ENCODE measurements around the gene IFIT5.
"Not testable (repeated sequence)": the region's sequence is repeated elsewhere in the genome, so short reads cannot be mapped to it uniquely, and the experiment has no call there.

Gene IFIT5

GRCh38 chr10:89382757-89383156, 31.6 kb upstream of the IFIT5 start:
- no peak for TF ChIP-seq CTCF (IDR thresholded peaks at IDR 0.05; ENCODE audit: insufficient read depth, low read length, missing control alignments)
- no peak overlapping the region for H3K4me3 ChIP-seq (ENCODE audit: low read depth, low read length)
- CTCF ChIA-PET: interaction anchor here (1.5 to 2.5 kb wide), 2 partner anchors 14 to 162 kb away, joined by 4 to 16 read pairs; no protein-coding TSS in a partner anchor
- no peak for DNase-seq (ENCODE audit: low read depth, low spot score)
- POLR2A ChIA-PET: no interaction called here

DNA sequence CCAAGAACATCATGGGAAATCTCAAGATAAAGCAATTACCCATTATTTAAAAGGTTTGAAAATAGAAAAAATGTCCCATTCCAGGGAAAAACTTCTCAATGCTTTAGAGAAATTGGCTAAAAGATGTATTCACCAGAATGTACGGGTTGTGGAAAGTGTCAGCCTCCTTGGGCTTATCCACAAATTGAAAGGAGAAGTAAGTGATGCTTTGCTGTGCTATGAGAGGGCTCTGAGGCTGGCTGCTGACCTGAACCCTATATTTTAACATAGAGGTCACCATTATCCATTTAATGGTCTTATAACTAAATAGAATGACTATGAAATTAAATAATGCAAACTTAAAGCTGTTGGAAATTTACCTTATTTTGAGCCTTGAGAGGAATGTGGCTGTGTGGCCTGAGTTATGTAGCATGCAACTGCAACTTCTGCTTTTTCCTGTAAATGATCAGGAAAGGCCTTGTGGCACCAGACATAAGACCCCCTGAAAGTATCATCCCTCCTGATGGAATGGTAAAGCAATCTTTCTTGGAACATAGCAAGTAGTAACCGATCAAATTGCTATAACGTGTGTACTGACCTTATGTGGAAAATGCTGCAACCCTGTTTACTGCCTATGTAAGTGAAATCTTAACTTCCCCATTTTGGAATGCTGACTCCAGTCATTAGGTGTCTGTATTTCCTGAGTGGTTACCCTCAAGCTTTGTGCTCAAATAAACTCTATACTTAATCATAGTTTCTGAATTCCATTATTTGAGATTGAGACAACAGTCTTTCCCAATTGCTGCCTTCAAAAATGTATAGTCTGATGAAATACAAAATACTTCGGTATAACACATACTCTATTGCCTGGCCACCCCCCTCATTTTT, 29.7 kb upstream of the IFIT5 start:
- CTCF ChIA-PET: interaction anchor here (0.9 to 2.5 kb wide), 5 partner anchors 10 to 167 kb away, joined by 3 to 16 read pairs (median 4); partner anchors contain the start of gene LIPA
- POLR2A ChIA-PET: no interaction called here
- no peak for DNase-seq (ENCODE audit: low read depth, low spot score)
- TF ChIP-seq CTCF (IDR thresholded peaks at IDR 0.05; ENCODE audit: insufficient read depth, low read length, missing control alignments): no peak
- no peak overlapping the region for H3K4me3 ChIP-seq (ENCODE audit: low read depth, low read length)

DNA sequence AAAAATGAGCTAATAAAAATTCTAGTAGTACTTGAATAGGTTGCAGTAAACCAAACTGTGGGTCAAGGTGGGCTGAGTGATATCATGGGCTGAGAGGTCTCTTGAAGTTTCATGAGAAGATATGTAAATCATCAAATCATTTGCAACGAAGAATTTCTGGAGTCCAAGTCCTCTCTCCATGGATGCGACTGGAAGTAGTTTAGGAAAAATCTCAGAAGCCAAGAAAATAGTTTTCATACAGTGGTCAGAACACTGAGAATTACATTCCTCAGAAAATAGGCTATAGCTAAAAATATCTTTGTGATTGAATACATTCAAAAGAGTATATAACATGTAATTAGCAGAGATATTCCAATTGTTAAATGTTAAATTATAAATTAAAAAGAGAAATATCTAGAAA, 25.6 kb upstream of the IFIT5 start:
- no peak for TF ChIP-seq CTCF (IDR thresholded peaks at IDR 0.05; ENCODE audit: insufficient read depth, low read length, missing control alignments)
- H3K4me3 ChIP-seq (ENCODE audit: low read depth, low read length): no peak overlapping the region
- no peak for DNase-seq (ENCODE audit: low read depth, low spot score)
- CTCF ChIA-PET: interaction anchor here (0.7 to 5.4 kb wide), 12 partner anchors 10 to 173 kb away, joined by 3 to 63 read pairs (median 4); no protein-coding TSS in a partner anchor
- POLR2A ChIA-PET: no interaction called here

DNA sequence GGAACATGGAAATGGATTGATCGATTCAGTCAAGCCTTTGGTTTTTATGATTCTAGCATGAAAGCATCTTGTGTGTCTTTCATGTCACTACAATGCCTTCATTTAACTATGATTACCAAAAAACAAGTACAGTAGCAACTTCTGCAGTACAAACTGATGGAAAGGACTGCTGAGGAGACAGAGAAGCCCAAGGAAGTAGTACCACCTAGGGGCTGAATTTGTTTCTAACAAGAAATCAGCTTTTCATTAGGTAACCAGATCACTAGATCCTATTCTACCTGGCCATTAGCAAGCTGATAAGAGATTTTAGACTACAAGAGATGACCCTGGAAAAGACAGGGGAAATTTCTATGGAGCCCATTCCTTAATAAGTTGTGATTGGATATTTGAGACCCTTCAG, 25.1 kb upstream of the IFIT5 start:
- TF ChIP-seq CTCF (IDR thresholded peaks at IDR 0.05; ENCODE audit: insufficient read depth, low read length, missing control alignments): peak; percentile 31
- H3K4me3 ChIP-seq (ENCODE audit: low read depth, low read length): no peak overlapping the region
- POLR2A ChIA-PET: no interaction called here
- no peak for DNase-seq (ENCODE audit: low read depth, low spot score)
- CTCF ChIA-PET: interaction anchor here (0.7 to 5.4 kb wide), 13 partner anchors 10 to 173 kb away, joined by 3 to 63 read pairs (median 4); no protein-coding TSS in a partner anchor

GRCh38 chr10:89390476-89391225, 23.7 kb upstream of the IFIT5 start:
- H3K4me3 ChIP-seq (ENCODE audit: low read depth, low read length): no peak overlapping the region
- POLR2A ChIA-PET: no interaction called here
- DNase-seq (ENCODE audit: low read depth, low spot score): no peak
- TF ChIP-seq CTCF (IDR thresholded peaks at IDR 0.05; ENCODE audit: insufficient read depth, low read length, missing control alignments): no peak
- CTCF ChIA-PET: interaction anchor here (1.2 to 5.4 kb wide), 3 partner anchors 19 to 33 kb away, joined by 4 to 63 read pairs (median 5); no protein-coding TSS in a partner anchor

DNA sequence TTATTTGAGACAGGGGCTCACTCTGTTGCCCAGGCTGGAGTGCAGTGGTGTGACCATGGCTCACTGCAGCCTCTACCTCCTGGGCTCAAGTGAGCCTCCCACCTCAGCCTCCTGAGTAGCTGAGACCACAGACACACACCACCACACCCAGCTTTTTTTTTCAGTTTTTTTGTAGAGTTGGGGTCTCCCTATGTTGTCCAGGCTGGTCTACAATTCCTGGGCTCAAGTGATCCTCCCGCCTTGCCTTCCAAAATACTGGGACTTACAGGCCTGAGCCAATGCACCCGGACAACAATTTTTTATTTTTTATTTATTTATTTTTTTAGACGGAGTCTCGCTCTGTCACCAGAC, 23.2 kb upstream of the IFIT5 start:
- DNase-seq (ENCODE audit: low read depth, low spot score); POLR2A ChIA-PET; H3K4me3 ChIP-seq (ENCODE audit: low read depth, low read length): not testable (repeated sequence)
- CTCF ChIA-PET: interaction anchor here (1.3 to 3.0 kb wide), 3 partner anchors 22 to 145 kb away, joined by 3 to 20 read pairs (median 5); no protein-coding TSS in a partner anchor

Data from AG04449 (cell line).